Spleen (tissue), 7 donors: ENCODE results near the gene ACBD6.

Experiments
- CTCF ChIP-seq, 11 experiments: fragments of 200-600 bp in 7 of 11; fragments of 450-650 bp in 4 of 11; sonication (generic) in 4 of 11; IDR thresholded peaks in 8 of 11; conservative IDR thresholded peaks in 3 of 11; 1 replicate in 7 of 11; 2 replicates in 4 of 11; pipeline versions ENCODE4 v1.4.0 to v1.8.0; 2016 to 2021; ENCODE audit warnings: antibody characterized with exemption in 11 of 11, inconsistent platforms in 4 of 11, mild to moderate bottlenecking in 1 of 11
- POLR2A ChIP-seq, 3 donors: fragments of 450-650 bp; IDR thresholded peaks; one replicate each; pipeline ENCODE4 v1.5.1; 2017; ENCODE audit warnings: antibody characterized with exemption in 3 of 3, mild to moderate bottlenecking in 1 of 3
- POLR2AphosphoS5 ChIP-seq, 3 donors: sonication (generic); formaldehyde crosslinking; IDR thresholded peaks; one replicate each; pipeline ENCODE4 v1.5.1; 2017; ENCODE audit warnings: antibody characterized with exemption in 3 of 3
- donor health status: DM: no; HTN: no; CAD: no; lungs with moderate emphysema.
- donor health status: DM: no; HTN: no; CAD: no.
- donor health status: DM: no; HTN: no; CAD: no.

GRCh38 chr1:180372728-180373127, 129.6 kb downstream of the ACBD6 start:
- TF ChIP-seq CTCF (IDR thresholded peaks at IDR 0.05 in 8 of 11, conservative IDR thresholded peaks at IDR 0.05 in 3 of 11) (no peak), POLR2AphosphoS5 (IDR thresholded peaks at IDR 0.05) (no peak), POLR2A (IDR thresholded peaks at IDR 0.05) (no peak)
